A549 (cell line): Measurements from ENCODE around the gene TRPM5. TPM values are rescaled to one million over a fixed set of nuclear protein-coding genes. Genes with fewer than 3 reads are reported as not detected.

Experiments
- ATAC-seq, 2 experiments: fragments of 200-7000 bp in 1 of 2; fragments of >200 bp in 1 of 2; cut with Nextera tagmentation in 1 of 2; cut with Tn5 transposase in 1 of 2; 3 replicates each; pipeline versions ENCODE4 v1.8.0 to v1.9.1; 2018 to 2020; ENCODE audit warnings: mild to moderate bottlenecking in 1 of 2, moderate library complexity in 1 of 2
- CTCF ChIA-PET: fragments of 300-600 bp; sonication (Branson Sonifier 250); formaldehyde crosslinking; extraction: SDS; loops from one replicate; lab custom pipeline; 2021; ENCODE audit warnings: antibody characterized with exemption, inconsistent platforms; lab: Yijun Ruan, JAX
- POLR2A ChIA-PET: fragments of 350-600 bp; formaldehyde crosslinking; extraction: SDS; loops from one replicate; lab custom pipeline; 2021; ENCODE audit warnings: antibody characterized with exemption, inconsistent platforms; lab: Yijun Ruan, JAX
- DNase-seq, 2 experiments: peaks; one replicate each; pipeline versions ENCODE4 v3.0.0 to v3.0.0-alpha.2; 2011 to 2016; ENCODE audit warnings: low read depth in 1 of 2, low spot score in 1 of 2
- FAIRE-seq: peaks from 2 replicates; lab custom pipeline; 2011; peaks lifted over from hg19 to GRCh38; lab: Jason Lieb, UNC
- H3K27ac ChIP-seq, 2 experiments: fragments of >200 bp; sonication (Bioruptor Twin); formaldehyde crosslinking; 3 replicates each; pipeline ENCODE4 v1.5.1; 2016 to 2017
- H3K4me1 ChIP-seq: fragments of >200 bp; sonication (Bioruptor Twin); formaldehyde crosslinking; 3 replicates; pipeline ENCODE4 v1.6.1; 2016
- H3K4me2 ChIP-seq: fragments of >200 bp; sonication (Bioruptor Twin); formaldehyde crosslinking; 3 replicates; pipeline ENCODE4 v1.6.1; 2016
- H3K4me3 ChIP-seq: fragments of >200 bp; sonication (Bioruptor Twin); formaldehyde crosslinking; 3 replicates; pipeline ENCODE4 v1.5.1; 2016
- H3K9me3 ChIP-seq: fragments of >200 bp; sonication (Bioruptor Twin); formaldehyde crosslinking; 3 replicates; pipeline ENCODE4 v1.6.1; 2016
- ATOH8 ChIP-seq: fragments of 250-450 bp; sonication (Bioruptor Pico); IDR thresholded peaks from 2 replicates; pipeline ENCODE4 v1.5.0; 2020; ENCODE audit warnings: low read depth, mild to moderate bottlenecking, moderate library complexity
- BHLHE40 ChIP-seq: IDR thresholded peaks from 2 replicates; pipeline ENCODE4 v1.6.1; 2012; ENCODE audit warnings: low read depth, low read length, inconsistent platforms
- CBX8 ChIP-seq: fragments of 200-600 bp; sonication (generic); IDR thresholded peaks from 2 replicates; pipeline ENCODE4 v1.6.1; 2016
- CHD2 ChIP-seq: fragments of 150-350 bp; IDR thresholded peaks from 2 replicates; pipeline ENCODE4 v1.6.1; 2014; ENCODE audit warnings: low read length; ENCODE audit not compliant: partially characterized antibody
- CHD4 ChIP-seq: fragments of 200-600 bp; sonication (generic); IDR thresholded peaks from 2 replicates; pipeline ENCODE4 v1.6.1; 2016; ENCODE audit warnings: antibody characterized with exemption, mild to moderate bottlenecking, borderline replicate concordance
- ESRRA ChIP-seq: fragments of 150-350 bp; IDR thresholded peaks from 2 replicates; pipeline ENCODE4 v1.6.1; 2014; ENCODE audit warnings: mild to moderate bottlenecking, low read length, borderline replicate concordance
- FOSB ChIP-seq: fragments of 250-450 bp; sonication (Bioruptor Pico); IDR thresholded peaks from 2 replicates; pipeline ENCODE4 v1.5.0; 2020; ENCODE audit warnings: mild to moderate bottlenecking, moderate library complexity
- FOSL2 ChIP-seq, 2 experiments: fragments of 450-650 bp in 1 of 2; fragments of >200 bp in 1 of 2; sonication (Bioruptor Twin) in 1 of 2; formaldehyde crosslinking; IDR thresholded peaks; 2 replicates each; pipeline versions ENCODE4 v1.5.0 to v1.6.1; 2016 to 2020; ENCODE audit warnings: mild to moderate bottlenecking in 1 of 2, moderate library complexity in 1 of 2
- FOXS1 ChIP-seq: fragments of 250-450 bp; sonication (Bioruptor Pico); IDR thresholded peaks from 2 replicates; pipeline ENCODE4 v1.5.0; 2020; ENCODE audit warnings: mild to moderate bottlenecking, moderate library complexity
- HDAC2 ChIP-seq: fragments of 200-600 bp; sonication (generic); IDR thresholded peaks from 2 replicates; pipeline ENCODE4 v1.6.1; 2016
- HES2 ChIP-seq: fragments of >200 bp; sonication (Bioruptor Twin); formaldehyde crosslinking; IDR thresholded peaks from 2 replicates; pipeline ENCODE4 v1.6.1; 2016
- HEYL ChIP-seq: fragments of 250-450 bp; sonication (Bioruptor Pico); IDR thresholded peaks from 2 replicates; pipeline ENCODE4 v1.8.0; 2021; ENCODE audit warnings: mild to moderate bottlenecking, moderate library complexity
- HOXB13 ChIP-seq: fragments of 250-450 bp; sonication (Bioruptor Pico); IDR thresholded peaks from 2 replicates; pipeline ENCODE4 v1.5.0; 2020; ENCODE audit warnings: low read depth, mild to moderate bottlenecking, moderate library complexity
- HOXB5 ChIP-seq: fragments of 250-450 bp; sonication (Bioruptor Pico); IDR thresholded peaks from 2 replicates; pipeline ENCODE4 v1.5.0; 2020; ENCODE audit warnings: mild to moderate bottlenecking, moderate library complexity
- JUN ChIP-seq, 2 experiments: fragments of >200 bp; sonication (Bioruptor Twin); formaldehyde crosslinking; IDR thresholded peaks; 2 replicates in 1 of 2; 3 replicates in 1 of 2; pipeline ENCODE4 v1.6.1; 2016 to 2017
- JUNB ChIP-seq: fragments of >200 bp; sonication (Bioruptor Twin); formaldehyde crosslinking; IDR thresholded peaks from 2 replicates; pipeline ENCODE4 v1.6.1; 2016
- KDM5A ChIP-seq: fragments of 200-600 bp; sonication (generic); IDR thresholded peaks from 2 replicates; pipeline ENCODE4 v1.6.1; 2016; ENCODE audit warnings: antibody characterized with exemption, mild to moderate bottlenecking
- MAZ ChIP-seq: fragments of 150-350 bp; IDR thresholded peaks from 2 replicates; pipeline ENCODE4 v1.6.1; 2014; ENCODE audit warnings: antibody characterized with exemption, low read depth, low read length, borderline replicate concordance
- NFE2L2 ChIP-seq: fragments of 150-350 bp; conservative IDR thresholded peaks from 2 replicates; pipeline ENCODE4 v1.6.1; 2014; ENCODE audit warnings: low read length
- PHF8 ChIP-seq: fragments of 200-600 bp; sonication (generic); IDR thresholded peaks from 2 replicates; pipeline ENCODE4 v1.6.1; 2016; ENCODE audit warnings: low read depth, mild to moderate bottlenecking, antibody characterized with exemption, moderate library complexity, borderline replicate concordance
- RARB ChIP-seq: fragments of 250-450 bp; sonication (Bioruptor Pico); IDR thresholded peaks from 2 replicates; pipeline ENCODE4 v1.8.0; 2021; ENCODE audit warnings: mild to moderate bottlenecking, moderate library complexity
- RCOR1 ChIP-seq: fragments of 150-350 bp; IDR thresholded peaks from 2 replicates; pipeline ENCODE4 v1.6.1; 2014; ENCODE audit warnings: antibody characterized with exemption, low read length, low read depth
- SMC3 ChIP-seq: fragments of >200 bp; sonication (Bioruptor Twin); formaldehyde crosslinking; IDR thresholded peaks from 3 replicates; pipeline ENCODE4 v1.6.1; 2018; ENCODE audit warnings: inconsistent platforms
- ZFP36 ChIP-seq: fragments of 450-650 bp; IDR thresholded peaks from 2 replicates; pipeline ENCODE4 v1.6.1; 2014; ENCODE audit warnings: borderline replicate concordance; ENCODE audit not compliant: partially characterized antibody
- WGBS: methylation state at CpG from one replicate; pipeline ENCODE4 v1.1.6; 2017; ENCODE audit errors: missing lambda C conversion rate; 5-methylcytosine and 5-hydroxymethylcytosine counted together
- polyA plus RNA-seq, 4 experiments: library from polyadenylated mRNA; depleted of rRNA in 3 of 4; stranded (reverse); fragments of >200 nt; fragmentation: RNase III in 1 of 4; extraction: RNeasy Plus Mini Kit Qiagen cat#74134 plus additional on column Dnase treatment in 1 of 4; gene quantifications; 2 replicates in 3 of 4; 3 replicates in 1 of 4; pipeline ENCODE4 v1.2.3, GENCODE V29; 2011 to 2017
- TF ChIP-seq, protein P1 (sequence below): fragments of 250-450 bp; sonication (Bioruptor Pico); IDR thresholded peaks from 2 replicates; pipeline ENCODE4 v1.5.0; 2021; ENCODE audit warnings: mild to moderate bottlenecking, moderate library complexity, borderline replicate concordance
- TF ChIP-seq, protein P2 (sequence below): fragments of >200 bp; sonication (Bioruptor Twin); formaldehyde crosslinking; IDR thresholded peaks from 3 replicates; pipeline ENCODE4 v1.6.1; 2016
- TF ChIP-seq, protein P3 (sequence below): IDR thresholded peaks from 2 replicates; pipeline ENCODE4 v1.6.1; 2012; ENCODE audit warnings: low read depth, borderline replicate concordance
- TF ChIP-seq, protein P4 (sequence below): fragments of 450-650 bp; IDR thresholded peaks from 2 replicates; pipeline ENCODE4 v1.6.1; 2014; ENCODE audit warnings: antibody characterized with exemption

The TRPM5 gene
- polyA plus RNA-seq, 2 of the 4 experiments (the other 2 are of a cell fraction) = not detected

DNA sequence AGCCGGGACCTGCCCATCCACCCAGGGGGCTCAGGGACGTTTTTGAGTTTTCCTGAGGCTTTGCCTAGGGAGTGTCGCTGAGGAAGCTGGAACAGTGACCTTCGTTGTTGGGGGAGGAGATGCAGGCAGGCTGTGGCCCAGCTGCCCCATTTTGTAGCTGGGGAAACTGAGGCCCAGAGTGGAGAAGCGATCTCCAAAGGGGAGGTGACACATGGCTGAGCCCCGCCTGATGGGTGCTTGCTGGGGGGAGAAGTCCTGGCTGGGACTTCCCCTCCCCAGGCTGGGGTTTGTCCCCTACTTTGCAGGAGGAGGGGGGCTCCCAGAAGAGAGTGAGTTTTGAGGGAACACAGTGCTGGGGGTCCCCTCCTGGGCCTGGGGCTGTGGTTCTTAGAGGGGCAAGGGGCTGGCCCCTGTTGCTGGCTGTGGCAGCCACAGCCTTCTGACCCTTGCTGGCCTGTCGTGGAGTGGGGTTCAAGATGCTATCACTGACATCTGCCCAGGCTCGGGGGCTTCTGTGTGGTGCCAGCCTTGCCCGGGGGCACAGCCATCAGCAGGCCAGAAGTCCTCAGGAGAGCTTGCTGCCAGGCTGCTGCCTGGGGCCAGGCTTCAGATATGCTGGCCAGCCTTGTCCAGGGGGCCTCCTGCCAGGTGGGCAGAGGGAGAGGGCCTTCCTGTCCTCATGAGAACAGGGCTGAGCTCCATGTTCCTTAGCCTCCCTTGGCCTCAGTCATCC is 21.9 kb upstream of the TRPM5 start:
- Histone ChIP-seq H3K4me3 (no peak overlapping the region), H3K4me2 (no peak overlapping the region), H3K9me3 (no peaks in the 10 kb centered on the region), H3K27ac (no peak overlapping the region), H3K4me1 (no peaks in the 10 kb centered on the region)
- ATAC-seq (no peak), DNase-seq (no peak), FAIRE-seq (no peak)
- whole genome bisulfite sequencing = 45% methylated on average over 8 of the region's 9 CpGs
- CTCF ChIA-PET = interaction anchor here (0.6 to 5.3 kb wide), 6 partner anchors 14 to 1052 kb away, joined by 3 to 31 read pairs (median 3); no protein-coding TSS in a partner anchor
- TF ChIP-seq HEYL = no peak
- TF ChIP-seq, protein P1, sequence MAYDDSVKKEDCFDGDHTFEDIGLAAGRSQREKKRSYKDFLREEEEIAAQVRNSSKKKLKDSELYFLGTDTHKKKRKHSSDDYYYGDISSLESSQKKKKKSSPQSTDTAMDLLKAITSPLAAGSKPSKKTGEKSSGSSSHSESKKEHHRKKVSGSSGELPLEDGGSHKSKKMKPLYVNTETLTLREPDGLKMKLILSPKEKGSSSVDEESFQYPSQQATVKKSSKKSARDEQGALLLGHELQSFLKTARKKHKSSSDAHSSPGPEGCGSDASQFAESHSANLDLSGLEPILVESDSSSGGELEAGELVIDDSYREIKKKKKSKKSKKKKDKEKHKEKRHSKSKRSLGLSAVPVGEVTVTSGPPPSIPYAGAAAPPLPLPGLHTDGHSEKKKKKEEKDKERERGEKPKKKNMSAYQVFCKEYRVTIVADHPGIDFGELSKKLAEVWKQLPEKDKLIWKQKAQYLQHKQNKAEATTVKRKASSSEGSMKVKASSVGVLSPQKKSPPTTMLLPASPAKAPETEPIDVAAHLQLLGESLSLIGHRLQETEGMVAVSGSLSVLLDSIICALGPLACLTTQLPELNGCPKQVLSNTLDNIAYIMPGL = no peak
- TF ChIP-seq, protein P2, sequence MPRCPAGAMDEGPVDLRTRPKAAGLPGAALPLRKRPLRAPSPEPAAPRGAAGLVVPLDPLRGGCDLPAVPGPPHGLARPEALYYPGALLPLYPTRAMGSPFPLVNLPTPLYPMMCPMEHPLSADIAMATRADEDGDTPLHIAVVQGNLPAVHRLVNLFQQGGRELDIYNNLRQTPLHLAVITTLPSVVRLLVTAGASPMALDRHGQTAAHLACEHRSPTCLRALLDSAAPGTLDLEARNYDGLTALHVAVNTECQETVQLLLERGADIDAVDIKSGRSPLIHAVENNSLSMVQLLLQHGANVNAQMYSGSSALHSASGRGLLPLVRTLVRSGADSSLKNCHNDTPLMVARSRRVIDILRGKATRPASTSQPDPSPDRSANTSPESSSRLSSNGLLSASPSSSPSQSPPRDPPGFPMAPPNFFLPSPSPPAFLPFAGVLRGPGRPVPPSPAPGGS = no peak
- no peak for TF ChIP-seq NFE2L2
- no peak for TF ChIP-seq MAZ
- TF ChIP-seq RARB (CRISPR knock-in tag) = no peak
- no peak for TF ChIP-seq SMC3
- no peak for TF ChIP-seq HES2
- TF ChIP-seq CHD2 = no peak
- TF ChIP-seq, protein P3, sequence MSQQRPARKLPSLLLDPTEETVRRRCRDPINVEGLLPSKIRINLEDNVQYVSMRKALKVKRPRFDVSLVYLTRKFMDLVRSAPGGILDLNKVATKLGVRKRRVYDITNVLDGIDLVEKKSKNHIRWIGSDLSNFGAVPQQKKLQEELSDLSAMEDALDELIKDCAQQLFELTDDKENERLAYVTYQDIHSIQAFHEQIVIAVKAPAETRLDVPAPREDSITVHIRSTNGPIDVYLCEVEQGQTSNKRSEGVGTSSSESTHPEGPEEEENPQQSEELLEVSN = no peak
- TF ChIP-seq KDM5A = no peak
- TF ChIP-seq RCOR1 = no peak
- TF ChIP-seq ESRRA = no peak
- no peak for TF ChIP-seq JUN (IDR thresholded peaks at IDR 0.05)
- TF ChIP-seq, all 56 proteins: peak for 0
- POLR2A ChIA-PET = no interaction called here

DNA sequence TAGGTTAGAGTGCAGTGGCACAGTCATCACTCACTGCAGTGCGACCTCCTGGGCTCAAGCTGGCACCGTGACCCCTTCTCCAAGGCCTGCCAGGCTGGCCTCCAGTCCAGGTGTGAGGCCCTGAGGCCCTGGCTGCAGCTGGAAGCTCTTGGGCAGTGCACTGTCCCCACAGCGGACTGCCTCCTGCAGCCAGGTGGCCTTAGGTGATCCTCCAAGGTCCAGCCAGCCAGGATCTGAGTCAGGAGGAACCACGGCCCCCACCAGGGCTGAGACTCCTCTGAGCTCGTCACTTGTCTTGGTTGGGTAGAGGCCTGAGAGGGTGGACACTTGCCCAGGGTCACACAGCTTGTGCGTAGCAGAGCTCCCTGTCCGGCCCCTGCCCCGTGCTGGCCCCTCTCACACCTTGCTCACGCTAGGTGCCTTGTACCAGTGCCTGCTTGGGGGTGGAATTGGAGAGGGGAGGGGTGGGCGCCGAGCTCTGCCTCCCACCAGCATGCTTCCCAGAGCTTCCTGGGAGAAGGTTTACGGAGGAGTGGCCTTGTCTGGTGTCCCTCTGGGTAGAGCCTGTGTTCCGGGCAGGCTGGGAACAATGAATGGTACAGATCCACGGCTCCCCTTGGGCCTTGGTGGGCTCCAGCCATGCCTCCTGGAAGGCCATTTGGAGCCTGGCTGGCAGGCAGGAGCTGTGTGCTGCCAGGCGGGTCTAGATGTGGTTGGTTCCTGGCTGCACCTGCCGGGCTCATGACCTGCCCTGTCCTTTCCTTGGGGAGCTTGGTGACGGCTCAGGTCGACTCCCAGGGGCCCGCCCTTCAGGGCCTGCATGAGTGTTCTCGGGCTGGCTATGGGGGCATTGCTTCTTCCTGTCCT is 21.1 kb upstream of the TRPM5 start:
- Histone ChIP-seq H3K27ac (no peak overlapping the region), H3K9me3 (no peaks in the 10 kb centered on the region), H3K4me1 (no peaks in the 10 kb centered on the region), H3K4me2 (no peak overlapping the region), H3K4me3 (no peak overlapping the region)
- 55% methylated on average over 15 of the region's 20 CpGs for WGBS
- ATAC-seq (no peak; a peak in 1 of 6 replicates), FAIRE-seq (no peak), DNase-seq (no peak)
- ChIA-PET CTCF (interaction anchor here (0.6 to 5.3 kb wide), 8 partner anchors 13 to 1052 kb away, joined by 3 to 31 read pairs (median 3); no protein-coding TSS in a partner anchor), POLR2A (no interaction called here)
- TF ChIP-seq CBX8 (no peak), HDAC2 (no peak), MAZ (no peak), RCOR1 (no peak), HOXB5 (CRISPR knock-in tag) (no peak), ATOH8 (CRISPR knock-in tag) (no peak), JUNB (no peak), JUN (IDR thresholded peaks at IDR 0.05) (no peak), HOXB13 (CRISPR knock-in tag) (no peak), FOSL2 (IDR thresholded peaks at IDR 0.05) (no peak), FOSL2 (CRISPR knock-in tag; IDR thresholded peaks at IDR 0.05) (no peak), PHF8 (no peak), CHD4 (no peak), BHLHE40 (no peak), FOSB (CRISPR knock-in tag) (no peak), ZFP36 (no peak), FOXS1 (CRISPR knock-in tag) (no peak)
- TF ChIP-seq, protein P4, sequence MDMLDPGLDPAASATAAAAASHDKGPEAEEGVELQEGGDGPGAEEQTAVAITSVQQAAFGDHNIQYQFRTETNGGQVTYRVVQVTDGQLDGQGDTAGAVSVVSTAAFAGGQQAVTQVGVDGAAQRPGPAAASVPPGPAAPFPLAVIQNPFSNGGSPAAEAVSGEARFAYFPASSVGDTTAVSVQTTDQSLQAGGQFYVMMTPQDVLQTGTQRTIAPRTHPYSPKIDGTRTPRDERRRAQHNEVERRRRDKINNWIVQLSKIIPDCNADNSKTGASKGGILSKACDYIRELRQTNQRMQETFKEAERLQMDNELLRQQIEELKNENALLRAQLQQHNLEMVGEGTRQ = no peak
